Erythroblast (primary cell): Measurements from ENCODE around the gene GSTM5.
A peak's percentile ranks its signal among the peaks of the same experiment; 100 is the strongest.
"Not testable (repeated sequence)": the region's sequence is repeated elsewhere in the genome, so short reads cannot be mapped to it uniquely, and the experiment has no call there.

Experiments used
- DNase-seq, 2 experiments: peaks; one replicate each; lab custom pipeline; 2025; lab: John Stamatoyannopoulos, UW
- GATA1 ChIP-seq: IDR thresholded peaks from 2 replicates; pipeline ENCODE4 v1.6.1; 2011; ENCODE audit warnings: low read depth, mild to moderate bottlenecking, control low read depth, low read length, moderate library complexity
- POLR2A ChIP-seq: IDR thresholded peaks from 2 replicates; pipeline ENCODE4 v1.6.1; 2011; ENCODE audit warnings: mild to moderate bottlenecking, low read length

The GSTM5 gene

DNA sequence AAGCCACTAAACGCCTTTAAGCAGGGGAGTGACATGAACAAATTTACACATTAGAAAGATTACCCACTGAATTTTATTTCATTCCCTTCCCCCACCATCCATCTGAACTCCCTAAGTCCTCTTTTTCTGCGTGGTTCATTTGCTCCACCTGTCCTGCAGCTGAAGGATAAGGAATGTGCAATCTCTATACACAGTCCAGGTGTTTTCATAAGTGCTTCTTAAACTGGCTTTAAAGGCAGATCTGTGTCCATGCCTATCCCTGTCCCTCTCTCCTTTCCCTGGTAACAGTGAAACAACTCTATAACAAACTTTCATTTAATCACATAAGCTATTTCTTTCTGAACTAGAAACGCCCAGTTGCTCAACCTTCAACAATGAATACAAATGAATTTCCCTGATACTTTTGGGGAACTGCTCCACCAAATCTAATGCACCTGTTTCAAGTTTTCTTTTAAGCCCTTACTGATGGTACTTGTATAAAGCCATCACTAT, 20.4 kb downstream of the GSTM5 start:
- TF ChIP-seq POLR2A (no peak), GATA1 (no peak)
- no peak for DNase-seq

- no peak for DNase-seq
- TF ChIP-seq POLR2A (no peak), GATA1 (no peak)
These were observed 21.3 kb downstream of the GSTM5 start for GRCh38 chr1:109733236-109733870.

GRCh38 chr1:109739738-109740614, 27.9 kb downstream of the GSTM5 start:
- TF ChIP-seq POLR2A = peak; percentile 80
- no peak for TF ChIP-seq GATA1
- peak; percentile 75 to 83 for DNase-seq

DNA sequence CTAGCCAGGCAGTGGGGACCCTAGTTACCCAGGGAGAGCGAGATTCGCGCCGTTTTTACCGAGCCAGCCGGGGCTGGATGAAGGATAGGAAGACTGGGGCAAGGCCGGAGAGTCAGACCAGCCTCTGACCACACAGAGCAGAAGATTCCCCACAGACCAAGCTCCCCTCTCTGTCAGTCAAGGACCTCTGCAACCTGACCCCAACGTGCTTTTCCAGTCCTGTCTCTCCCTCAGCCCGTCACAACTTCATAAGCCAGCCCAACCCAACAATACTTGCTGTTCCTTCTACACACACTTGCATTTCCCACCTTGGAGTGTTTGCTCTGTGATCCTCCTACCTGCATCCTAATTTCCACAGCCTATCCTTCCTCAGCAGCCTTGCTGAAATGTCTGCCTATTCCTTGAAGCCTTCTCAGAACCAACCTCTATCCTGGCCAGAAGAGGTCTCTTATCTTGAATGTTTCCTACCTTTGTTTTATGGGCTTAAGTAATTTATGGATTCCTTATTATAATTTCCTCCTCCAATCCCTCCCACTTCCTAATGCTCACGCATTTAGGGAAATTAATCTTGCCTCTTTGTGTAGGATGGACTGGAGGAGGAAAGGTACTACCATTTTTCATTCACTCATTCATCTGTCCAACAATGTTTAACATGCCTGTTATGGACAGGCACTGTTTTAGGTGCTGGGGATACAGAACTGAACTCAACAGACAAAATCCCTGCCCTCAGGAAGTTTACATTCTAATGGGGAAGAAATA, 28.7 kb downstream of the GSTM5 start, which contains the start of gene GSTM3:
TSS of gene GSTM3 (minus strand) at position 424 of the 759 bp plus-strand sequence. CDS start 751 bp downstream, outside the sequence.
- TF ChIP-seq POLR2A = no peak
- TF ChIP-seq GATA1 = no peak
- no peak for DNase-seq

DNA sequence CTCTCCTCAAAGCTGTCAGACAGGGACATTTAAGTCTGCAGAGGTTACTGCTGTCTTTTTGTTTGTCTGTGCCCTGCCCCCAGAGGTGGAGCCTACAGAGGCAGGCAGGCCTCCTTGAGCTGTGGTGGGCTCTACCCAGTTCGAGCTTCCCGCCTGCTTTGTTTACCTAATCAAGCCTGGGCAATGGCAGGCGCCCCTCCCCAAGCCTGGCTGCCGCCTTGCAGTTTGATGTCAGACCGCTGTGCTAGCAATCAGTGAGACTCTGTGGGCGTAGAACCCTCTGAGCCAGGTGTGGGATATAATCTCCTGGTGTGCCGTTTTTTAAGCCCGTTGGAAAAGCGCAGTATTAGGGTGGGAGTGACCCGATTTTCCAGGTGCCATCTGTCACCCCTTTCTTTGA, 36.3 kb downstream of the GSTM5 start:
- DNase-seq = not testable (repeated sequence)

GRCh38 chr1:109749221-109749620, 37.2 kb downstream of the GSTM5 start:
- TF ChIP-seq POLR2A (no peak), GATA1 (no peak)
- no peak for DNase-seq

- no peak for DNase-seq
- TF ChIP-seq POLR2A (no peak), GATA1 (no peak)
These were observed 38.3 kb downstream of the GSTM5 start for GRCh38 chr1:109750241-109750882.

DNA sequence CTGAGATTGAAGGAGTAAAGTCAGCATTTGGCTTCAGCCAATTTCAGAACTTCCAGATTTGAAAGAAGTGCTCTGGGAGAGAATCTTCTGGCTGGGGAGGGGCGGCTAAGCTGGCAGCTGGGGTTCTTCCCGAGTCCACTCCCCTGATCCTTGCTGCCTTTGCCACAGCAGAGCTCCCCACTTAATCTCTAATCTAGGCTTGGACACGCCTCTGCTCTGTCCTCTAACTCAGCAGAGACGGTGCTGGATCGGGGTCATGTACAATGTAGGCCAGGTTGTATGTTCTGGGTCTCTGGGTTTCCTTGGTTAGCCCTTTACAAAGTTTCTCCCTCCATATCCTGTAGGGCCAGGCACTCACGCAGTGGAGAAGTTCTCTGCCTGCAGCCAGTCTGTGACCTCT, 38.9 kb downstream of the GSTM5 start:
- no peak for DNase-seq
- TF ChIP-seq GATA1 (no peak), POLR2A (no peak)

DNA sequence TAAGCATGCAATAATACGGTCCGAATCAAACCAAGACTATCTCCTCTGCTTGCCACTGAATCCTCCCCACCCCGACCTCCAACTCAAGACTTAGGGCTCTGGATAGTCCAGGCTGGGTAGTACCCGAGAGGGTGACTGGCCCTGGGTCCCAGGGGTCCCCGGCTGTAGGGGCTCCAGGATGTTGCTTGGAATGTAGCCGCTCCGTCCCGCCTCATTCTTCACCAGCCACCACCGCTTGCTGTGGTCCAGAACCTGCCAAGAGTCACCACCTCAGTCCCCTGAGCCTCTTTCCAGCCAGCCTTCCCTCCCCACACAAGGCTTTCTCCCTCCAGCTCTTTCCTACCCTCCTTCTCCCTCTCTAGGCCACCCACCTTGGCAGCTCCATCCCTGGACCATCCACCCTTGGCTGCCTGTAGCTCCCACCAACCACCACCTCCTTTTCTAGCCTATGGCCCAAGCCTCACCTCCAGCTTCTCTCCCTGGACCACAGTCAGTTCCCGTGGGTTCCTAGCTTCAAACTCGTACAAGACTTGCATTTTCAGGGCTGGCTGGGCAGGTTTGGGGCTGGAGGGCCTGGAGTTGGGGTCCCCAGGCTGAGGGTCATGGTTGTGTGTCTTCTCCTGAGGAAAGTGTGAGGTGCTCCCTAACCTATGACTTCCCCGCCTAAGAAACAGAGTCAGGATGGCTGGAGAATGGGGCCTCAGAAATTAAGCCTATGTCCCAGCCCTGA, 39.6 kb downstream of the GSTM5 start:
- no peak for TF ChIP-seq GATA1
- TF ChIP-seq POLR2A = no peak

DNA sequence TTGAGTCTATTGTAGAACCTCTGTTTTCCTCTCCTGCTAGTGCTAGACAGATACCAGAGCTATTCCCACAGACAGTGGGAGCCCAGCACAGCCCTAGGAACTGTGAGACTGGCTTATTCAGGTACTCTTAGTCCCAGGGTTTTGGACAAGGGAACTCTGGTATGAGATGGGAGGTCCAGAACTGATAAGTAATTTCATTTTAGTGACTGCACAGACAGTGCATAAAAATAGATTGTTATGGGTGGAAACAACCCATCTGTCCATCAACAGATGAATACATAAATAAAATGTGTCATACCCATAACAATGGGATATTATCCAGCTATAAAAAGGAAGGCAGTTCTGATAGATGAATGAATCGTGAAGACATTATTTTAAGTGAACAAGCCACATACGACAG, 42.7 kb downstream of the GSTM5 start:
- TF ChIP-seq POLR2A (no peak), GATA1 (no peak)
- DNase-seq = no peak

More for the DNA sequence above, 39.6 kb downstream of the GSTM5 start:
- DNase-seq = no peak

DNA sequence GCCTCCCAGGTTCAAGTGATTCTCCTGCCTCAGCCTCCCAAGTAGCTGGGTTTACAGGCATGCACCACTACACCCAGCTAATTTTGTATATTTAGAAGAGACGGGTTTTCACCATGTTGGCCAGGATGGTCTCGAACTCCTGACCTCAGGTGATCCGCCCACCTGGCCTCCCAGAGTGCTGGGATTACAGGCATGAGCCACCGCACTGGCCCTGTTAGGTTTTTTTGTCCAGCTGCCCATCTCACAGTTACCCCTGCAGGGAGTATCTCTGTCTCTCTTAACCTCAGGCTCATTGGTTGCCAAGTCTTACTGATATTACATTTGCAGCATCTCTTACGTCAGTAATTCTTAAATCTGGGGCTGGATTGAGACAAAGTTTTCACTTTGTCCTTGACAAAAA, 44.3 kb downstream of the GSTM5 start:
- DNase-seq = not testable (repeated sequence)

DNA sequence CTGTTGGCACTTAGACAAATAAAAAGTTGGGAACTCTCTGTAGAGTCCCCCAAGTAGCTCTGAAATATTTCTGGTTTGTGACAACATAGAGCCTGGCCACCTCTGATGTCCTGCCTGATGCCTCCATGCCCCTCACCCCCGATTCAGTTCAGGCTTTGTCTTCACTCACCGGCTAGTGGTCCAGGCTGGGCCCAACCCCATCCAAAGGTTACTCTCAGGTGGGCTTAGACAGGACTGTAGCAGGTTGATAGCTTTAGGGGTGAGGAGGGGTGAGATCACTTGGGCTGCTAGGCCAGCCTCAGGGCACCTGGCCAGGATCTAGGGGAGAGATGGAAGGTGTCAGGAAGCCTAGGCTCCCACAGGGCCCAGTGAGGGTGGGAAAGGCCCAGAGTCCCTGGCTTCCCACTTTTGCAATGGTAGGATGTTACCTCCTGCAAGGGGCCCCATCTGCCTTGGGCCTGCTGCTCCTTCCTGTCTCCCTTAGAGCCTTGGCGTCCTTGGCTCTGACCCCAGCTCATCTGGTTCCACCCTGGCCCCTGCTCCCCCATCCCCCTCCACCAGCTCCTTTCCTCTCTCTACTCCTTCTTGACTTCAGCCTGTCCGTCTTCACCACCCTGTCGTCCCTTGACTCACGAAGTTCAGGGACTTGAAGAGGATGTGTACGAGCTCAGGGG, 44.9 kb downstream of the GSTM5 start:
- no peak for DNase-seq
- TF ChIP-seq POLR2A (no peak), GATA1 (no peak)
